ENCODE data around the gene TGM2.

Gene TGM2

DNA sequence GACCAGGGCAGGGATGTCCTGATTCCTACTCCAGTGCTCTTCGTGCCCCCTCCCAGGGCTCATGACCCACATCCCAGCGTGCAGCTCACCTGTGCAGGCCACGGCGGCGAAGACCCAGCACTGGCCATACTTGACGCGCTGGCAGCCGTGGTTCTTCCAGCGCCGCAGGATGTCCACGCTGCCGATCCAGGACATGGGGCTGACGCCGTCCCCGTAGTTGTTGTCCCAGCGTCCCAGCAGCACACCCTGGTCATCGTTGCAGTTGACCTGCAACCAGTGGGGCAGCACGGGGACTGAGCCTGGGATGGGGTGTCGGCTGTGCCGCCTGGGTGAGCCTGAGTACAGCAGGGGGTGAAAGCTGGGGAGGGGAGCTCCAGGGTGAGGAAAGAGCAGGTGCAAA, 18.4 kb downstream of the TGM2 start:
- Histone ChIP-seq H4K20me1 (ENCODE audit: insufficient read depth) (no peaks in the 10 kb centered on the region), H3K4me1 (ENCODE audit: low read depth, poor library complexity, severe bottlenecking) (peaks cover 11% of the 10 kb centered on the region), H3K36me3 (ENCODE audit: insufficient read depth) (no peaks in the 10 kb centered on the region), H3K9ac (no peak overlapping the region), H3K27me3 (ENCODE audit: insufficient read depth, low read depth) (no peaks in the 10 kb centered on the region), H3K79me2 (ENCODE audit: insufficient read depth, low read depth) (no peaks in the 10 kb centered on the region), H3K4me3 (IDR thresholded peaks at IDR 0.05; ENCODE audit: insufficient read depth, low read depth, low read length) (no peak overlapping the region), H3K27ac (no peak overlapping the region), H3K4me2 (no peak overlapping the region), H2AFZ (ENCODE audit: low read depth) (no peak overlapping the region)
- TF ChIP-seq CTCF (conservative IDR thresholded peaks at IDR 0.05; ENCODE audit: low read depth, low read length) = no peak

- Histone ChIP-seq H3K79me2 (ENCODE audit: insufficient read depth, low read depth) (no peaks in the 10 kb centered on the region), H2AFZ (ENCODE audit: low read depth) (no peak overlapping the region), H3K27ac (no peak overlapping the region), H3K36me3 (ENCODE audit: insufficient read depth) (no peaks in the 10 kb centered on the region), H3K4me2 (no peak overlapping the region), H3K4me1 (ENCODE audit: low read depth, poor library complexity, severe bottlenecking) (peaks cover 11% of the 10 kb centered on the region), H3K9ac (no peak overlapping the region), H4K20me1 (ENCODE audit: insufficient read depth) (no peaks in the 10 kb centered on the region), H3K27me3 (ENCODE audit: insufficient read depth, low read depth) (no peaks in the 10 kb centered on the region), H3K4me3 (IDR thresholded peaks at IDR 0.05; ENCODE audit: insufficient read depth, low read depth, low read length) (no peak overlapping the region)
- no peak for TF ChIP-seq CTCF (conservative IDR thresholded peaks at IDR 0.05; ENCODE audit: low read depth, low read length)
These were observed 18.9 kb downstream of the TGM2 start for GRCh38 chr20:38146156-38146555.

GRCh38 chr20:38145729-38146075, 19.4 kb downstream of the TGM2 start:
- H2AFZ ChIP-seq (ENCODE audit: low read depth) = no peak overlapping the region
- no peaks in the 10 kb centered on the region for H3K27me3 ChIP-seq (ENCODE audit: insufficient read depth, low read depth)
- peaks cover 11% of the 10 kb centered on the region for H3K4me1 ChIP-seq (ENCODE audit: low read depth, poor library complexity, severe bottlenecking)
- TF ChIP-seq CTCF (conservative IDR thresholded peaks at IDR 0.05; ENCODE audit: low read depth, low read length) = no peak
- no peak overlapping the region for H3K4me3 ChIP-seq (IDR thresholded peaks at IDR 0.05; ENCODE audit: insufficient read depth, low read depth, low read length)
- no peak overlapping the region for H3K27ac ChIP-seq
- H3K4me2 ChIP-seq = no peak overlapping the region
- H3K36me3 ChIP-seq (ENCODE audit: insufficient read depth) = no peaks in the 10 kb centered on the region
- no peak overlapping the region for H3K9ac ChIP-seq
- H4K20me1 ChIP-seq (ENCODE audit: insufficient read depth) = no peaks in the 10 kb centered on the region
- no peaks in the 10 kb centered on the region for H3K79me2 ChIP-seq (ENCODE audit: insufficient read depth, low read depth)

GRCh38 chr20:38144974-38145728, 19.9 kb downstream of the TGM2 start:
- H3K4me3 ChIP-seq (IDR thresholded peaks at IDR 0.05; ENCODE audit: insufficient read depth, low read depth, low read length) = no peak overlapping the region
- H3K36me3 ChIP-seq (ENCODE audit: insufficient read depth) = no peaks in the 10 kb centered on the region
- H3K27me3 ChIP-seq (ENCODE audit: insufficient read depth, low read depth) = no peaks in the 10 kb centered on the region
- peaks cover 11% of the 10 kb centered on the region for H3K4me1 ChIP-seq (ENCODE audit: low read depth, poor library complexity, severe bottlenecking)
- no peaks in the 10 kb centered on the region for H4K20me1 ChIP-seq (ENCODE audit: insufficient read depth)
- no peak overlapping the region for H3K27ac ChIP-seq
- H3K79me2 ChIP-seq (ENCODE audit: insufficient read depth, low read depth) = no peaks in the 10 kb centered on the region
- H3K4me2 ChIP-seq = no peak overlapping the region
- H2AFZ ChIP-seq (ENCODE audit: low read depth) = no peak overlapping the region
- TF ChIP-seq CTCF (conservative IDR thresholded peaks at IDR 0.05; ENCODE audit: low read depth, low read length) = no peak
- H3K9ac ChIP-seq = no peak overlapping the region
